Adipose tissue (tissue), 3 donors: ENCODE data around the gene POU6F2. TPM values are rescaled to one million over a fixed set of nuclear protein-coding genes. Genes with fewer than 3 reads are reported as not detected.

Experiments used
- H3K27ac ChIP-seq: one replicate; pipeline ENCODE4 v1.5.1; 2013; ENCODE audit warnings: low read depth, low read length
- WGBS, 3 donors: extraction: QIAGEN DNeasy Blood & Tissue Kit; methylation state at CpG; one replicate each; pipeline ENCODE4 v1.1.7; 2013; 5-methylcytosine and 5-hydroxymethylcytosine counted together
- polyA plus RNA-seq, 3 donors: library from polyadenylated mRNA; stranded (reverse); fragments of 200-250 nt; gene quantifications; one replicate each; pipeline ENCODE4 v1.2.3, GENCODE V29; 2013
- donor health status: healthy with polysubstance abuse.
- donor health status: Bipolar disorder and iron deficiency.
- donor health status: healthy.

POU6F2 gene
- polyA plus RNA-seq, 3 donors = 0.16 to 0.64 TPM; not detected in 1

GRCh38 chr7:39044489-39044888 lies 66.8 kb downstream of the POU6F2 start:
- WGBS, 3 donors = 53 to 55% (median 53%) methylated on average over 4 of the region's 4 CpGs
- H3K27ac ChIP-seq = no peak overlapping the region

GRCh38 chr7:39045231-39045630 lies 67.5 kb downstream of the POU6F2 start:
- 52 to 76% (median 69%) methylated on average over 1 of the region's 1 CpG for WGBS, 3 donors
- no peak overlapping the region for H3K27ac ChIP-seq

- no peak overlapping the region for H3K27ac ChIP-seq
- WGBS, 3 donors = 68 to 88% (median 83%) methylated on average over 1 of the region's 1 CpG
Measured at GRCh38 chr7:39051279-39051678, 73.6 kb downstream of the POU6F2 start.

- WGBS, 3 donors = 82 to 96% (median 92%) methylated on average over 4 of the region's 4 CpGs
- no peak overlapping the region for H3K27ac ChIP-seq
Measured at GRCh38 chr7:39051707-39052106, 74.0 kb downstream of the POU6F2 start.

GRCh38 chr7:39054731-39055130 lies 77.0 kb downstream of the POU6F2 start:
- 41 to 71% (median 66%) methylated on average over 4 of the region's 4 CpGs for WGBS, 3 donors
- no peak overlapping the region for H3K27ac ChIP-seq

GRCh38 chr7:39056153-39056552 lies 78.4 kb downstream of the POU6F2 start:
- WGBS, 3 donors = 76 to 85% (median 82%) methylated on average over 1 of the region's 1 CpG
- no peak overlapping the region for H3K27ac ChIP-seq

- no peak overlapping the region for H3K27ac ChIP-seq
- WGBS, 3 donors = 68 to 85% (median 80%) methylated on average over 4 of the region's 4 CpGs
Measured at GRCh38 chr7:39062811-39063210, 85.1 kb downstream of the POU6F2 start.

GRCh38 chr7:39069031-39069430 lies 91.3 kb downstream of the POU6F2 start:
- H3K27ac ChIP-seq = no peak overlapping the region
- WGBS, 3 donors = 81 to 88% (median 83%) methylated on average over 5 of the region's 5 CpGs

GRCh38 chr7:39069896-39070881 lies 92.5 kb downstream of the POU6F2 start:
- 62 to 70% (median 69%) methylated on average over 11 of the region's 11 CpGs for WGBS, 3 donors
- no peak overlapping the region for H3K27ac ChIP-seq

- no peak overlapping the region for H3K27ac ChIP-seq
- WGBS, 3 donors = 74 to 92% (median 92%) methylated on average over 5 of the region's 5 CpGs
Measured at GRCh38 chr7:39071116-39071515, 93.4 kb downstream of the POU6F2 start.

- 37 to 40% (median 39%) methylated on average over 8 of the region's 8 CpGs for WGBS, 3 donors
Measured at GRCh38 chr7:39073432-39073831, 95.7 kb downstream of the POU6F2 start.

GRCh38 chr7:39075210-39075609 lies 97.5 kb downstream of the POU6F2 start:
- H3K27ac ChIP-seq = no peak overlapping the region
- 69 to 85% (median 84%) methylated on average over 1 of the region's 1 CpG for WGBS, 3 donors

More at GRCh38 chr7:39073432-39073831, 95.7 kb downstream of the POU6F2 start:
- H3K27ac ChIP-seq = no peak overlapping the region

GRCh38 chr7:39083781-39084180 lies 106.1 kb downstream of the POU6F2 start:
- H3K27ac ChIP-seq = no peak overlapping the region
- WGBS, 3 donors = 66 to 81% (median 69%) methylated on average over 3 of the region's 3 CpGs

- no peak overlapping the region for H3K27ac ChIP-seq
- WGBS, 3 donors = 77 to 95% (median 92%) methylated on average over 3 of the region's 3 CpGs
Measured at GRCh38 chr7:39084349-39084748, 106.6 kb downstream of the POU6F2 start.

- H3K27ac ChIP-seq = no peak overlapping the region
- WGBS, 3 donors = 36 to 55% (median 37%) methylated on average over 5 of the region's 5 CpGs
Measured at GRCh38 chr7:39085189-39085588, 107.5 kb downstream of the POU6F2 start.

- H3K27ac ChIP-seq = no peak overlapping the region
- WGBS, 3 donors = 13 to 40% (median 15%) methylated on average over 11 of the region's 11 CpGs
Measured at GRCh38 chr7:39085590-39086049, 107.9 kb downstream of the POU6F2 start.

GRCh38 chr7:39086638-39087360 lies 109.1 kb downstream of the POU6F2 start:
- no peak overlapping the region for H3K27ac ChIP-seq
- 81 to 86% (median 81%) methylated on average over 10 of the region's 10 CpGs for WGBS, 3 donors

- no peak overlapping the region for H3K27ac ChIP-seq
- 72 to 81% (median 73%) methylated on average over 3 of the region's 3 CpGs for WGBS, 3 donors
Measured at GRCh38 chr7:39088730-39089593, 111.3 kb downstream of the POU6F2 start.
